IPS DF 6.9 (cell line): Measurements from ENCODE around the gene PCDHA3.
"Not testable (repeated sequence)": the region's sequence is repeated elsewhere in the genome, so short reads cannot be mapped to it uniquely, and the experiment has no call there.

ENCODE experiments used
- DNase-seq: peaks from one replicate; pipeline ENCODE4 v3.0.0-alpha.2; 2013; ENCODE audit warnings: low read depth, low spot score
- H3K27ac ChIP-seq: one replicate; pipeline ENCODE4 v1.5.1; 2013; ENCODE audit warnings: low read length, control low read depth
- H3K27me3 ChIP-seq: 2 replicates; pipeline ENCODE4 v1.6.1; 2013; ENCODE audit warnings: mild to moderate bottlenecking, low read length; ENCODE audit not compliant: control insufficient read depth, insufficient read depth
- H3K36me3 ChIP-seq: 2 replicates; pipeline ENCODE4 v1.6.1; 2013; ENCODE audit warnings: low read length; ENCODE audit not compliant: control insufficient read depth, insufficient read depth
- H3K4me1 ChIP-seq: 2 replicates; pipeline ENCODE4 v1.6.1; 2013; ENCODE audit warnings: low read length; ENCODE audit not compliant: control insufficient read depth, insufficient read depth
- H3K4me3 ChIP-seq: 2 replicates; pipeline ENCODE4 v1.5.1; 2013; ENCODE audit warnings: mild to moderate bottlenecking, low read length
- H3K9me3 ChIP-seq: 2 replicates; pipeline ENCODE4 v1.6.1; 2013; ENCODE audit warnings: low read length, inconsistent platforms; ENCODE audit not compliant: control insufficient read depth, insufficient read depth
- WGBS: extraction: QIAGEN DNeasy Blood & Tissue Kit; methylation state at CpG from one replicate; pipeline ENCODE4 v1.1.7; 2013; ENCODE audit warnings: mixed read lengths, missing lambda C conversion rate; ENCODE audit not compliant: insufficient read length, insufficient coverage; 5-methylcytosine and 5-hydroxymethylcytosine counted together

PCDHA3 gene

DNA sequence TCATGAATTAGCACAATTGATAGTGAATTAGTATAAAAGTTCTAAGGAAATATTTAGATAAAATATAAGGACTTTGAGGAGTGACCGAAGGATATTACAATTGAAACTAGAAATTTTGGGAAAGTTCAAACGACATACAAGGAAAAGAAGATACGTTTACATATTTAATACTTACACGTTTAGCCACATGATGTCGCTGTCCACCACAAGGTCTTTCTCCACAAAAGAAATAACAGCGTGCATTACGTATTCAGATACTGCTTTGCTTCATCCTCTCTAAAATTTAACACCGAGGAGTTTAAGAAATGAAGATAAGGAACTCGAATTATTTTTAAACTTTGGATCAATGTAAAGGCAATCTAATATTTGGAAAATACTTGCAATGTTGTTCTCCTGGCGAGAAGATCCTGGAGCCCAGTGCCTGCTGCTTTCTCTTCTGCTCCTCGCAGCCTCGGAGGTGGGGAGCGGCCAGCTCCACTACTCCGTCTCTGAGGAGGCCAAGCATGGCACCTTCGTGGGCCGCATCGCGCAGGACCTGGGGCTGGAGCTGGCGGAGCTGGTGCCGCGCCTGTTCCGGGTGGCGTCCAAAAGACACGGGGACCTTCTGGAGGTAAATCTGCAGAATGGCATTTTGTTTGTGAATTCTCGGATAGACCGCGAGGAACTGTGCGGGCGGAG is at the start of gene PCDHA3:
Gene PCDHA3, plus strand, starts transcription at position 242 of the 678 bp plus-strand sequence.
- Histone ChIP-seq H3K27ac (no peak within 1 kb of the TSS), H3K4me3 (peak within 1 kb of the TSS; percentile 52; the same call in 1 of the 2 replicates), H3K36me3 (peaks cover 4% of the 10 kb centered on the region; the same call in 1 of the 2 replicates), H3K27me3 (no peaks in the 10 kb centered on the region), H3K9me3 (no peaks in the 10 kb centered on the region), H3K4me1 (no peaks in the 10 kb centered on the region)
- WGBS, result no CpG with 5 or more reads among the region's 29 CpGs
- DNase-seq, result no peak

DNA sequence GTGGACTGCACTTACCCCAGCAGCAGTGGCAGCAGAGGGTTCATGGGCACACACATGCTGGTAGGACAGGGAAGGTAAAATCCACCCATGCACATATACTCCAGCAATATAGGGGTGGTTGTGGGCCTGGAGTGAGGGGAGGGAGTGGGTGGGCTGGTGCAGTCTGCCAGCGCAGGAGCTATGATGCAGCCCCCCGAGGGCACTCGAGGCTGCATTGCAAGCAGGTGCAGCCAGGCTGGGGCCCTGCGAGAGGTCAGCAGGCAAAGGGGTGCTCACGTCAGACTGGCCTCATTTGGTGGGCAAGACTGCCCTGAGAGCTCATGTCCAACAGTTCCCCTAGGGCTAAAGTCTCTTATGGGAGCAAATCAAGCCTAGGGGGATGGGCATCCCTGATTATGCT is 47.3 kb upstream of the PCDHA3 start:
- H3K4me1 ChIP-seq, result no peaks in the 10 kb centered on the region
- no peaks in the 10 kb centered on the region; the same call in 1 of the 2 replicates for H3K9me3 ChIP-seq
- no peak overlapping the region for H3K4me3 ChIP-seq
- no peaks in the 10 kb centered on the region for H3K36me3 ChIP-seq
- DNase-seq, result no peak
- no peak overlapping the region for H3K27ac ChIP-seq
- WGBS, result no CpG with 5 or more reads among the region's 5 CpGs
- H3K27me3 ChIP-seq, result no peaks in the 10 kb centered on the region

GRCh38 chr5:140764177-140764973 is 36.5 kb upstream of the PCDHA3 start:
- H3K4me1 ChIP-seq, result no peaks in the 10 kb centered on the region
- no peaks in the 10 kb centered on the region; the same call in 1 of the 2 replicates for H3K9me3 ChIP-seq
- WGBS, result no CpG with 5 or more reads among the region's 2 CpGs
- no peaks in the 10 kb centered on the region for H3K27me3 ChIP-seq
- H3K4me3 ChIP-seq, result no peak overlapping the region
- H3K27ac ChIP-seq, result no peak overlapping the region
- DNase-seq, result no peak
- no peaks in the 10 kb centered on the region for H3K36me3 ChIP-seq

DNA sequence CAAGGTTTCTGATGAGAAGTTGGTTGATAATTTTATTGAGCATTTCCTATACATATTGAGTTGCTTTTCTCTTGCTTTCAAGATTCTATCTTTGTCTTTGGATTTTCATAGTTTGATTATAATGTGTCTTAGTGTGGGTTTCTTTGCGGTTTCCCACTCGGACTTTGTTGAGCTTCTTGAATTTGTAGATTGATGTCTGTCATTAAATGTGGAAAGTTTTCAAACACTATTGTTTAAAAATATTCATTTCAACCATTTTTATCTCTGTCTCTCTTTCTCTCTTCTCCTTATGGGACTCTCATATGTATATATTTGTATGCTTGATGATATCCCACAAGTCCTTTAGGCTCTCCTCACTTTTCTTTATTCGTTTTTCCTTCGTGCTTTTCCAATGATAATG is 33.4 kb upstream of the PCDHA3 start:
- no peaks in the 10 kb centered on the region; the same call in 1 of the 2 replicates for H3K9me3 ChIP-seq
- WGBS, result no CpG with 5 or more reads among the region's 4 CpGs
- H3K4me1 ChIP-seq, result no peaks in the 10 kb centered on the region

GRCh38 chr5:140780512-140780911 is 20.3 kb upstream of the PCDHA3 start:
- WGBS, result no CpG with 5 or more reads among the region's 1 CpG
- no peak for DNase-seq

More for the DNA sequence above, 33.4 kb upstream of the PCDHA3 start:
- Histone ChIP-seq H3K27ac (no peak overlapping the region), H3K4me3 (no peak overlapping the region), H3K36me3 (no peaks in the 10 kb centered on the region), H3K27me3 (no peaks in the 10 kb centered on the region)
- no peak for DNase-seq

DNA sequence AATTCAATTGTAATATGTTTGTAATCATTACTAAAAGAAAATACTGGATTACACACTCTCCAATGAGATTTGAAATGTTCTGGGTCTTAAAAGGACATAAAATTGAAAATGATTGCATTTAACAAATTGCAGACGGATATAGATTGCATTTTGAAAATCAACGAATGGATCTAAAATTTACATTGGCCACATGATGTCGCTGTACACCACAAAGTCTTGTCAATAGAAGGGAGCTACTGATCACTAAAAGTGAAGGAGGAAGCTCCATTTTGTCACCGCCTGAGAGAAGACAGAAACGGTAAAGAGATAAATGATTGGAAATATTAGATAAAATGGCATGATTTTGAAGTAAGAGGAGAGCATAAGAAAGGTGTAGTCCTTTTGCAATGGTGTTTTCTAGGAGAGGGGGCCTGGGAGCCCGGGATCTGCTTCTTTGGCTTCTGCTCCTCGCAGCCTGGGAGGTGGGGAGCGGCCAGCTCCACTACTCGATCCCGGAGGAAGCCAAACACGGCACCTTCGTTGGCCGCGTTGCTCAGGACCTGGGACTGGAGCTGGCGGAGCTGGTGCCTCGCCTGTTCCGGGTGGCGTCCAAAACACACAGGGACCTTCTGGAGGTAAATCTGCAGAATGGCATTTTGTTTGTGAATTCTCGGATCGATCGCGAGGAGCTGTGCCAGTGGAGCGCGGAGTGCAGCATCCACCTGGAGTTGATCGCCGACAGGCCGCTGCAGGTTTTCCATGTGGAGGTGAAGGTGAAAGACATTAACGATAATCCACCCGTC is 14.8 kb upstream of the PCDHA3 start, which contains the start of gene PCDHA1:
Gene PCDHA1, plus strand, starts transcription at position 236 of the 782 bp plus-strand sequence.
- 100% methylated on average over 1 of the region's 29 CpGs for WGBS
- H3K9me3 ChIP-seq, result peaks cover 1% of the 10 kb centered on the region; the same call in 1 of the 2 replicates

More at GRCh38 chr5:140780512-140780911, 20.3 kb upstream of the PCDHA3 start:
- Histone ChIP-seq H3K4me3 (no peak overlapping the region), H3K27me3 (no peaks in the 10 kb centered on the region; the same call in 1 of the 2 replicates), H3K36me3 (no peaks in the 10 kb centered on the region), H3K27ac (no peak overlapping the region), H3K9me3 (peaks cover 1% of the 10 kb centered on the region; the same call in 1 of the 2 replicates), H3K4me1 (no peaks in the 10 kb centered on the region)

DNA sequence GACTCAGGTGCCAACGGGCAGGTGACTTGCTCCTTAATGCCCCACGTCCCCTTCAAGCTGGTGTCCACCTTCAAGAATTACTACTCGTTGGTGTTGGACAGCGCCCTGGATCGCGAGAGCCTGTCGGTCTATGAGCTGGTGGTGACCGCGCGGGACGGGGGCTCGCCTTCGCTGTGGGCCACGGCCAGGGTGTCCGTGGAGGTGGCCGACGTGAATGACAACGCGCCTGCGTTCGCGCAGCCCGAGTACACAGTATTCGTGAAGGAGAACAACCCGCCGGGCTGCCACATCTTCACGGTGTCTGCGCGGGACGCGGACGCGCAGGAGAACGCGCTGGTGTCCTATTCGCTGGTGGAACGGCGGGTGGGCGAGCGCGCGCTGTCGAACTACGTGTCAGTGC is 13.4 kb upstream of the PCDHA3 start:
- not testable (repeated sequence) for H3K4me3 ChIP-seq, H3K27me3 ChIP-seq, H3K27ac ChIP-seq, DNase-seq, H3K4me1 ChIP-seq, H3K36me3 ChIP-seq, H3K9me3 ChIP-seq
- no CpG with 5 or more reads among the region's 44 CpGs for WGBS

More for the DNA sequence above, 14.8 kb upstream of the PCDHA3 start, which contains the start of gene PCDHA1:
- H3K27ac ChIP-seq, result no peak within 1 kb of the TSS
- H3K36me3 ChIP-seq, result no peaks in the 10 kb centered on the region
- H3K4me1 ChIP-seq, result no peaks in the 10 kb centered on the region
- DNase-seq, result no peak
- no peak within 1 kb of the TSS for H3K4me3 ChIP-seq
- H3K27me3 ChIP-seq, result no peaks in the 10 kb centered on the region

DNA sequence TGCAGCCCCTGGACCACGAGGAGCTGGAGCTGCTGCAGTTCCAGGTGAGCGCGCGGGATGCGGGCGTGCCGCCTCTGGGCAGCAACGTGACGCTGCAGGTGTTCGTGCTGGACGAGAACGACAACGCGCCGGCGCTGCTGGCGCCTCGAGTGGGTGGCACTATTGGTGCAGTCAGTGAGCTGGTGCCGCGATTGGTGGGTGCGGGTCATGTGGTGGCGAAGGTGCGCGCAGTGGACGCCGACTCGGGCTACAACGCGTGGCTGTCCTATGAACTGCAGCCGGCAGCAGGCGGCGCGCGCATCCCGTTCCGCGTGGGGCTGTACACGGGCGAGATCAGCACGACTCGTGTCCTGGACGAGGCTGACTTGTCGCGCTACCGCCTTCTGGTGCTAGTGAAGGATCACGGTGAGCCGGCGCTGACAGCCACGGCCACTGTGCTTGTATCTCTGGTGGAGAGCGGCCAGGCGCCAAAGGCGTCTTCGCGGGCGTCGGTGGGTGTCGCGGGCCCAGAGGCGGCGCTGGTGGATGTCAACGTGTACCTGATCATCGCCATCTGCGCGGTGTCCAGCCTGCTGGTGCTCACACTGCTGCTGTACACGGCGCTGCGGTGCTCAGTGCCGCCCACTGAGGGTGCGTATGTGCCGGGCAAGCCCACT is 12.9 kb upstream of the PCDHA3 start:
- not testable (repeated sequence) for H3K9me3 ChIP-seq, DNase-seq, H3K4me3 ChIP-seq, H3K4me1 ChIP-seq, H3K36me3 ChIP-seq, H3K27ac ChIP-seq, H3K27me3 ChIP-seq
- no CpG with 5 or more reads among the region's 70 CpGs for WGBS

GRCh38 chr5:140791089-140791488 is 9.8 kb upstream of the PCDHA3 start:
- no peak overlapping the region for H3K27ac ChIP-seq
- no peaks in the 10 kb centered on the region for H3K4me1 ChIP-seq
- no peaks in the 10 kb centered on the region for H3K27me3 ChIP-seq
- H3K36me3 ChIP-seq, result no peaks in the 10 kb centered on the region
- no peaks in the 10 kb centered on the region for H3K9me3 ChIP-seq
- DNase-seq, result no peak
- WGBS, result no CpG with 5 or more reads among the region's 2 CpGs
- no peak overlapping the region for H3K4me3 ChIP-seq
